Heart left ventricle (tissue), 13 donors: Measurements from ENCODE around the gene HAX1.

Source experiments
- CTCF ChIP-seq, 12 donors: fragments of 200-600 bp; sonication (generic) in 4 of 12; IDR thresholded peaks; one replicate each; pipeline versions ENCODE4 v1.5.0 to v1.8.0; 2018 to 2022; ENCODE audit warnings: antibody characterized with exemption in 12 of 12, mild to moderate bottlenecking in 5 of 12
- POLR2A ChIP-seq, 2 donors: fragments of 450-650 bp; IDR thresholded peaks; one replicate each; pipeline ENCODE4 v1.6.1; 2017; ENCODE audit warnings: antibody characterized with exemption in 2 of 2, mild to moderate bottlenecking in 2 of 2, moderate library complexity in 2 of 2
- donor health status: ischemic (EF 13 %, LVEDD 7.1; RV severe dilation, severe dysfunction).
- donor health status: DM: no; HTN: yes; CAD: no.
- donor health status: DM: no; HTN: no; CAD: no.
- donor health status: ischemic (EF 25% LVEDD 6.9; RV normal size, moderate dysfunction).
- donor health status: ischemic (EF 25% LVEDD 5.7; RV mildly dilated, moderate dysfunction).
- donor health status: ischemic (EF 35%, LVEDD 5.7; RV mildly dilated, moderate dysfunction).
- donor health status: nonischemic (EF 11% LVEDD 7.7; RV severe dilation, severe dysfunction).
- donor health status: DM: yes; HTN: yes; CAD: no.
- donor health status: PGD.
- donor health status: ischemic (EF 29% LVEDD 5.4; RV normal size, mild dysfunction).
- donor health status: nonischemic (EF 23%, LVEDD 6.1; RV moderate dilation, normal function).

- TF ChIP-seq CTCF (IDR thresholded peaks at IDR 0.05) (no peak), POLR2A (IDR thresholded peaks at IDR 0.05) (no peak)
These were observed 23.2 kb downstream of the HAX1 start for GRCh38 chr1:154295408-154296235.
